HUES48 (cell line): Measurements from ENCODE around the gene MYL2.
"Not testable (repeated sequence)": the region's sequence is repeated elsewhere in the genome, so short reads cannot be mapped to it uniquely, and the experiment has no call there.

Experiments
- H3K27ac ChIP-seq: one replicate; pipeline ENCODE4 v1.7.0; 2013; ENCODE audit warnings: low read depth, low read length, inconsistent platforms
- H3K27me3 ChIP-seq: 2 replicates; pipeline ENCODE4 v1.6.1; 2013; ENCODE audit warnings: mild to moderate bottlenecking, low read length; ENCODE audit not compliant: control insufficient read depth, insufficient read depth
- H3K36me3 ChIP-seq: 2 replicates; pipeline ENCODE4 v1.6.1; 2013; ENCODE audit warnings: low read length; ENCODE audit not compliant: control insufficient read depth, insufficient read depth
- H3K4me1 ChIP-seq: 2 replicates; pipeline ENCODE4 v1.6.1; 2013; ENCODE audit warnings: mild to moderate bottlenecking, low read length; ENCODE audit not compliant: control insufficient read depth, insufficient read depth
- H3K4me3 ChIP-seq: 2 replicates; pipeline ENCODE4 v1.5.1; 2013; ENCODE audit warnings: mild to moderate bottlenecking, low read depth, low read length
- H3K9ac ChIP-seq: 2 replicates; pipeline ENCODE4 v1.6.1; 2013; ENCODE audit warnings: mild to moderate bottlenecking, low read depth, low read length, moderate library complexity
- H3K9me3 ChIP-seq: 2 replicates; pipeline ENCODE4 v1.6.1; 2013; ENCODE audit warnings: low read length; ENCODE audit not compliant: control insufficient read depth, insufficient read depth

The MYL2 gene

GRCh38 chr12:110920324-110920910, at the start of gene MYL2:
Gene MYL2, minus strand, starts transcription at chr12:110920579. Its CDS starts 50 bp downstream, at chr12:110920529.
- Histone ChIP-seq H3K4me1 (peaks cover 15% of the 10 kb centered on the region; the same call in 1 of the 2 replicates), H3K9ac (no peak within 1 kb of the TSS), H3K4me3 (no peak within 1 kb of the TSS), H3K27me3 (no peaks in the 10 kb centered on the region), H3K36me3 (no peaks in the 10 kb centered on the region), H3K9me3 (no peaks in the 10 kb centered on the region), H3K27ac (no peak within 1 kb of the TSS)

GRCh38 chr12:110966081-110966760, 45.8 kb upstream of the MYL2 start:
- Histone ChIP-seq H3K9ac (no peak overlapping the region), H3K9me3 (no peaks in the 10 kb centered on the region), H3K36me3 (no peaks in the 10 kb centered on the region), H3K4me3 (no peak overlapping the region), H3K27me3 (no peaks in the 10 kb centered on the region), H3K27ac (no peak overlapping the region), H3K4me1 (no peaks in the 10 kb centered on the region)

- no peak overlapping the region for H3K27ac ChIP-seq
- H3K27me3 ChIP-seq = no peaks in the 10 kb centered on the region
- no peak overlapping the region for H3K4me3 ChIP-seq
- no peaks in the 10 kb centered on the region for H3K4me1 ChIP-seq
- H3K36me3 ChIP-seq = no peaks in the 10 kb centered on the region
- H3K9ac ChIP-seq = no peak overlapping the region
- no peaks in the 10 kb centered on the region for H3K9me3 ChIP-seq
These were observed 45.2 kb upstream of the MYL2 start for GRCh38 chr12:110965574-110965973.

GRCh38 chr12:110960795-110961194, 40.4 kb upstream of the MYL2 start:
- Histone ChIP-seq H3K27me3 (no peaks in the 10 kb centered on the region), H3K36me3 (no peaks in the 10 kb centered on the region), H3K27ac (no peak overlapping the region), H3K9me3 (no peaks in the 10 kb centered on the region), H3K9ac (no peak overlapping the region), H3K4me3 (no peak overlapping the region), H3K4me1 (no peaks in the 10 kb centered on the region)

- H3K4me3 ChIP-seq = no peak overlapping the region
These were observed 37.3 kb upstream of the MYL2 start for GRCh38 chr12:110957652-110958051.

GRCh38 chr12:110957159-110957558, 36.8 kb upstream of the MYL2 start:
- 0 out of 2 replicates have a peak, but pooled peaks cover 1% of the 10 kb centered on the region for H3K9me3 ChIP-seq
- no peaks in the 10 kb centered on the region for H3K27me3 ChIP-seq
- no peak overlapping the region for H3K4me3 ChIP-seq
- H3K9ac ChIP-seq = no peak overlapping the region
- H3K27ac ChIP-seq = no peak overlapping the region
- no peaks in the 10 kb centered on the region for H3K36me3 ChIP-seq
- no peaks in the 10 kb centered on the region for H3K4me1 ChIP-seq

More at GRCh38 chr12:110957652-110958051, 37.3 kb upstream of the MYL2 start:
- Histone ChIP-seq H3K27ac (no peak overlapping the region), H3K9ac (no peak overlapping the region), H3K4me1 (no peaks in the 10 kb centered on the region), H3K9me3 (no peaks in the 10 kb centered on the region), H3K27me3 (no peaks in the 10 kb centered on the region), H3K36me3 (no peaks in the 10 kb centered on the region)

GRCh38 chr12:110950867-110951266, 30.5 kb upstream of the MYL2 start:
- peaks cover 26% of the 10 kb centered on the region for H3K9me3 ChIP-seq
- H3K4me1 ChIP-seq, H3K9ac ChIP-seq, H3K4me3 ChIP-seq, H3K27me3 ChIP-seq, H3K27ac ChIP-seq, H3K36me3 ChIP-seq: not testable (repeated sequence)

GRCh38 chr12:110950466-110950865, 30.1 kb upstream of the MYL2 start:
- peaks cover 30% of the 10 kb centered on the region for H3K9me3 ChIP-seq
- H3K36me3 ChIP-seq, H3K9ac ChIP-seq, H3K27me3 ChIP-seq, H3K4me1 ChIP-seq, H3K4me3 ChIP-seq, H3K27ac ChIP-seq: not testable (repeated sequence)

- Histone ChIP-seq H3K9me3 (peaks cover 31% of the 10 kb centered on the region), H3K36me3 (no peaks in the 10 kb centered on the region), H3K9ac (no peak overlapping the region), H3K4me1 (no peaks in the 10 kb centered on the region), H3K27ac (no peak overlapping the region), H3K27me3 (no peaks in the 10 kb centered on the region), H3K4me3 (no peak overlapping the region)
These were observed 27.7 kb upstream of the MYL2 start for GRCh38 chr12:110948041-110948440.

GRCh38 chr12:110943373-110943772, 23.0 kb upstream of the MYL2 start:
- Histone ChIP-seq H3K9me3 (peaks cover 22% of the 10 kb centered on the region), H3K27ac (no peak overlapping the region), H3K9ac (no peak overlapping the region), H3K4me3 (no peak overlapping the region), H3K27me3 (peaks cover 4% of the 10 kb centered on the region; the same call in 1 of the 2 replicates), H3K4me1 (peaks cover 11% of the 10 kb centered on the region), H3K36me3 (peaks cover 3% of the 10 kb centered on the region; the same call in 1 of the 2 replicates)

- H3K27ac ChIP-seq = no peak overlapping the region
- H3K4me1 ChIP-seq = peaks cover 19% of the 10 kb centered on the region
- peaks cover 6% of the 10 kb centered on the region; the same call in 1 of the 2 replicates for H3K27me3 ChIP-seq
- H3K9me3 ChIP-seq = peaks cover 10% of the 10 kb centered on the region
- H3K9ac ChIP-seq = no peak overlapping the region
- peaks cover 3% of the 10 kb centered on the region; the same call in 1 of the 2 replicates for H3K36me3 ChIP-seq
- no peak overlapping the region for H3K4me3 ChIP-seq
These were observed 21.0 kb upstream of the MYL2 start for GRCh38 chr12:110941391-110941790.
